ENCODE results near the gene CEP78.
"Not testable (repeated sequence)": the region's sequence is repeated elsewhere in the genome, so short reads cannot be mapped to it uniquely, and the experiment has no call there.

Gene CEP78

DNA sequence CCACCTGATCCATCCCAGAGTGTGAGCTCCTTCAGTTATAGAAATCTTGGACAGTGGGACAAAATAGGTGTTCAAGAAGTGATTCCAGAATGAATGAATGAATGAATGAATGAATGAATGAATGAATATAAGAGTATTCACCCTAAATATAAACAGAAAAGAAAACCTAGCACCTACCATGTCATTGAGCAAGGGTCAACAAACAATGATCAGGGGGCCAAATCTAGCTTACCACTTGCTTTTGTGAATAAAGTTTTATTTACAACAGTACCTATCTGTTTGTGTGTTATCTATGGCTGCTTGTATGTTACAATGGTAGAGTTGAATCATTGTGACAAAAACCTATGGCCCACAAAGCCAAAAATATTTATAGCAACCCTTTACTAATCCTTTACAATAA is 43.9 kb upstream of the CEP78 start:
- no peak overlapping the region for H3K4me3 ChIP-seq (ENCODE audit: low read depth, low read length)
- no peak for DNase-seq (ENCODE audit: low read depth)
- no peak for TF ChIP-seq MAX (IDR thresholded peaks at IDR 0.05; ENCODE audit: low read depth, low read length)
- no peak for TF ChIP-seq POLR2A (IDR thresholded peaks at IDR 0.05; ENCODE audit: extremely low read depth, insufficient read length)
- TF ChIP-seq, protein P1, sequence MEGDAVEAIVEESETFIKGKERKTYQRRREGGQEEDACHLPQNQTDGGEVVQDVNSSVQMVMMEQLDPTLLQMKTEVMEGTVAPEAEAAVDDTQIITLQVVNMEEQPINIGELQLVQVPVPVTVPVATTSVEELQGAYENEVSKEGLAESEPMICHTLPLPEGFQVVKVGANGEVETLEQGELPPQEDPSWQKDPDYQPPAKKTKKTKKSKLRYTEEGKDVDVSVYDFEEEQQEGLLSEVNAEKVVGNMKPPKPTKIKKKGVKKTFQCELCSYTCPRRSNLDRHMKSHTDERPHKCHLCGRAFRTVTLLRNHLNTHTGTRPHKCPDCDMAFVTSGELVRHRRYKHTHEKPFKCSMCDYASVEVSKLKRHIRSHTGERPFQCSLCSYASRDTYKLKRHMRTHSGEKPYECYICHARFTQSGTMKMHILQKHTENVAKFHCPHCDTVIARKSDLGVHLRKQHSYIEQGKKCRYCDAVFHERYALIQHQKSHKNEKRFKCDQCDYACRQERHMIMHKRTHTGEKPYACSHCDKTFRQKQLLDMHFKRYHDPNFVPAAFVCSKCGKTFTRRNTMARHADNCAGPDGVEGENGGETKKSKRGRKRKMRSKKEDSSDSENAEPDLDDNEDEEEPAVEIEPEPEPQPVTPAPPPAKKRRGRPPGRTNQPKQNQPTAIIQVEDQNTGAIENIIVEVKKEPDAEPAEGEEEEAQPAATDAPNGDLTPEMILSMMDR (IDR thresholded peaks at IDR 0.05; ENCODE audit: low read depth, low read length) = no peak
- no peak for TF ChIP-seq MYC (IDR thresholded peaks at IDR 0.05; ENCODE audit: low read depth, low read length)

DNA sequence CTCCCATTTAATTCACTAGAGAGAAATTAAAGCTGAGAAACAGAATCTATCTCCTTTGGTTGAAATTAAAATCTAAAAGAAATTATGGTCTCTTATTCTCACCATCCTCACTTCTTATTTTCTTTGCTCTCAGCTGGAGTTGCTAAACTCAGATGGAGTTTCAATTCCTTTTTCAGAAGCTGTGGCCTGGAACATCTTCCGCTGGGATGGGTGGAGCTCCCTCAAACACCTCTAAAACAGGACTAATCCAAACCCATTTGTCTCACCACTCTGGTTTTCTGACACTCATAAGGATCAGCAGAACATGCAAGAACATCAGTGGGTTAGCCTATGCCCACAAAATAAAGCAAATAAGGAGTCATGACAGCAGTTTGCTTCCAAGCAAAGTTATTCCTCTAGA is 39.6 kb upstream of the CEP78 start:
- no peak overlapping the region for H3K4me3 ChIP-seq (ENCODE audit: low read depth, low read length)
- no peak for TF ChIP-seq MYC (IDR thresholded peaks at IDR 0.05; ENCODE audit: low read depth, low read length)
- no peak for TF ChIP-seq POLR2A (IDR thresholded peaks at IDR 0.05; ENCODE audit: extremely low read depth, insufficient read length)
- TF ChIP-seq MAX (IDR thresholded peaks at IDR 0.05; ENCODE audit: low read depth, low read length) = no peak
- TF ChIP-seq, protein P1 (IDR thresholded peaks at IDR 0.05; ENCODE audit: low read depth, low read length) = no peak
- DNase-seq (ENCODE audit: low read depth) = no peak

DNA sequence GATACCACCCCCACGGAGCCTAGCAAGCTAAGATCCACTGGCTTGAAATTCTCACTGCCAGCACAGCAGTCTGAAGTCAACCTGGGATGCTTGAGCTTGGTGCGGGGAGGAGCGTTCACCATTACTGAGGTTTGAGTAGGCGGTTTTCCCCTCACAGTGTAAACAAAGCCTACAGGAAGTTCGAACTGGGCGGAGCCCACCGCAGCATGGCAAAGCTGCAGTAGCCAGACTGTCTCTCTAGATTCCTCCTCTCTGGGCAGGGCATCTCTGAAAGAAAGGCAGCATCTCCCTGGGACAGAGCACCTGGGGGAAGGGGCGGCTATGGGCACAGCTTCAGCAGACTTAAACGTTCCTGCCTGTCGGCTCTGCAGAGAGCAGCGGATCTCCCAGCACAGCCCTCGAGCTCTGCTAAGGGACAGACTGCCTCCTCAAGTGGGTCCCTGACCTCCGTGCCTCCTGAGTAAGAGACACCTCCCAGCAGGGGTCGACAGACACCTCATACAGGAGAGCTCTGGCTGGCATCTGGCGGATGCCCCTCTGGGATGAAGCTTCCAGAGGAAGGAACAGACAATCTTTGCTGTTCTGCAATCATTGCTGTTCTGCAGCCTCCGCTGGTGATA is 34.6 kb upstream of the CEP78 start:
- not testable (repeated sequence) for H3K4me3 ChIP-seq (ENCODE audit: low read depth, low read length)
- DNase-seq (ENCODE audit: low read depth) = peak; percentile 27

DNA sequence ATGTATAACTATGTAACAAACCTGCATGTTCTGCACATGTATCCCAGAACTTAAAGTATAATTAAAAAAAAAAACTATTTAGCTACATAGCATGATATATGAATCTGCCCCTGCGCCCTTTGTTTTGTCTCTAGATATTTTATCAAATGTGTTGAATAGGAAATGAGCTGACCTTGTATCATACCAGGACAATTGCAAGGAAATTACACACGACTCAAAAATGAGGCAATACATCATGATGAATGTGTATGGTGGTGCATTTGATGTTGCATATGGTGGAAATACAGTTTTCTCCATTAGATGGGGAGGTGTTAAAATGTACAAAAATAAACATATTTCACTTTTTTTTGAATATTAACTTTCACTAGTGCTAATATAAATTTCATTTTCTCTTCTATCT is 28.6 kb upstream of the CEP78 start:
- no peak overlapping the region for H3K4me3 ChIP-seq (ENCODE audit: low read depth, low read length)
- DNase-seq (ENCODE audit: low read depth) = no peak
- TF ChIP-seq, protein P1 (IDR thresholded peaks at IDR 0.05; ENCODE audit: low read depth, low read length) = no peak
- TF ChIP-seq POLR2A (IDR thresholded peaks at IDR 0.05; ENCODE audit: extremely low read depth, insufficient read length) (no peak), MYC (IDR thresholded peaks at IDR 0.05; ENCODE audit: low read depth, low read length) (no peak), MAX (IDR thresholded peaks at IDR 0.05; ENCODE audit: low read depth, low read length) (no peak)

GRCh38 chr9:78207901-78208300 is 28.0 kb upstream of the CEP78 start:
- TF ChIP-seq MAX (IDR thresholded peaks at IDR 0.05; ENCODE audit: low read depth, low read length) = no peak
- TF ChIP-seq POLR2A (IDR thresholded peaks at IDR 0.05; ENCODE audit: extremely low read depth, insufficient read length) = no peak
- TF ChIP-seq, protein P1 (IDR thresholded peaks at IDR 0.05; ENCODE audit: low read depth, low read length) = no peak
- no peak for TF ChIP-seq MYC (IDR thresholded peaks at IDR 0.05; ENCODE audit: low read depth, low read length)
- H3K4me3 ChIP-seq (ENCODE audit: low read depth, low read length) = no peak overlapping the region
- no peak for DNase-seq (ENCODE audit: low read depth)

DNA sequence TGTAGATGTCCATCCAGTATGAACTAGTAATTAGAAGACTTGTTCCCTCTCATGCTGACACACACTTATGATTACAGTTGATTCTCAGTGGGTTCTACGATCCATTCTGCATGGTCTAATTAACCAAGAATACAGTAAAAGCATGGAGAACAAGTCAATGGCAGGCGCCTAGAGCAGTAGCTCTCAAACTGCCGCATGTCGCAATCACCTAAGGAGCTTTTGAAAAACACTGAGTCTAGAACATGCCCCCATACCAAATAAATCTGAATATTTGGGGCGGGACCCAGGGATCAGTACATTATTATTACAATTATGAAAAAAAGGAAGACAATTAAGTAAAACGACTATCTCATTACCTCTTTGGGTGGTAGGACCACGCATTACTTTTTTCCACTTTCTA is 26.7 kb upstream of the CEP78 start:
- TF ChIP-seq POLR2A (IDR thresholded peaks at IDR 0.05; ENCODE audit: extremely low read depth, insufficient read length) = no peak
- H3K4me3 ChIP-seq (ENCODE audit: low read depth, low read length) = no peak overlapping the region

DNA sequence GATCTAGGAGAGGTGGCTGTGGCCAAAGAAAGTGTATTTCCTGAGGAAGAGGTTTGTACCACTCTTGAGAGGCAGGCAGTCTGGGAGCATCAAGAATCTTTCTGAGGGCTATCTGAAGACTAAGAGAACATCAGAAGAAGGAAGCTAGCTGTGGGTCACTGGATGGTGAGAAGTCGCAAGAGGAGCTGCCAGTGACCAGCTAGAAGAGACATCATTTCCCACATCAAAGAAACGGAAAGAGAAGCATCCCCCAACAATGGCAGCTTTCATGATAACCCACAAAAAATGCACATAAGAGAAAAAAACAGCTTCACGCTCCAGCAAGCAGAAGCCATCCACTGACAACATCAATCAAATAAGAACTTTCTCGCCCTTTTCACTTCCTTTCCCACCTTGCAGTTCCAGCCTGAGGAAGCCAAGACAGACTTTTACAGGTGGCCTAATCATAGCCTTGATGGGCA is 25.0 kb upstream of the CEP78 start:
- H3K4me3 ChIP-seq (ENCODE audit: low read depth, low read length) = no peak overlapping the region
- no peak for TF ChIP-seq MYC (IDR thresholded peaks at IDR 0.05; ENCODE audit: low read depth, low read length)
- TF ChIP-seq, protein P1 (IDR thresholded peaks at IDR 0.05; ENCODE audit: low read depth, low read length) = no peak
- no peak for TF ChIP-seq POLR2A (IDR thresholded peaks at IDR 0.05; ENCODE audit: extremely low read depth, insufficient read length)
- TF ChIP-seq MAX (IDR thresholded peaks at IDR 0.05; ENCODE audit: low read depth, low read length) = no peak
- DNase-seq (ENCODE audit: low read depth) = no peak

More for the DNA sequence above, 26.7 kb upstream of the CEP78 start:
- DNase-seq (ENCODE audit: low read depth) = no peak
